Suprapubic skin (tissue), 4 donors: ENCODE measurements around the gene CMBL. TPM values are rescaled to one million over a fixed set of nuclear protein-coding genes. Genes with fewer than 3 reads are reported as not detected.
A peak's percentile ranks its signal among the peaks of the same experiment; 100 is the strongest.

Experiments
- DNase-seq, 2 donors: peaks; one replicate each; pipeline ENCODE4 v3.0.0-alpha.2; 2019; ENCODE audit warnings: low spot score in 2 of 2
- H3K27ac ChIP-seq: fragments of 200-600 bp; sonication (generic); one replicate; pipeline ENCODE4 v1.5.1; 2019
- H3K27me3 ChIP-seq: fragments of 200-600 bp; sonication (generic); one replicate; pipeline ENCODE4 v1.5.1; 2019
- H3K36me3 ChIP-seq: fragments of 200-600 bp; sonication (generic); one replicate; pipeline ENCODE4 v1.5.1; 2019
- H3K4me1 ChIP-seq: fragments of 200-600 bp; sonication (generic); one replicate; pipeline ENCODE4 v1.5.1; 2019
- H3K4me3 ChIP-seq: fragments of 200-600 bp; sonication (generic); one replicate; pipeline ENCODE4 v1.5.1; 2019; ENCODE audit warnings: mild to moderate bottlenecking
- H3K9me3 ChIP-seq: fragments of 200-600 bp; sonication (generic); one replicate; pipeline ENCODE4 v1.5.1; 2019
- CTCF ChIP-seq, 2 donors: fragments of 200-600 bp in 1 of 2; fragments of 450-650 bp in 1 of 2; sonication (generic) in 1 of 2; IDR thresholded peaks; one replicate each; pipeline ENCODE4 v1.5.1; 2016 to 2019; ENCODE audit warnings: antibody characterized with exemption in 2 of 2, mild to moderate bottlenecking in 1 of 2, moderate library complexity in 1 of 2
- EP300 ChIP-seq: sonication (generic); formaldehyde crosslinking; IDR thresholded peaks from one replicate; pipeline ENCODE4 v1.6.1; 2017; ENCODE audit warnings: antibody characterized with exemption
- POLR2A ChIP-seq, 2 donors: fragments of 450-650 bp; IDR thresholded peaks; one replicate each; pipeline ENCODE4 v1.6.1; 2017; ENCODE audit warnings: antibody characterized with exemption in 2 of 2, mild to moderate bottlenecking in 2 of 2, moderate library complexity in 2 of 2
- POLR2AphosphoS5 ChIP-seq, 3 donors: sonication (generic); formaldehyde crosslinking; IDR thresholded peaks; one replicate each; pipeline ENCODE4 v1.6.1; 2017; ENCODE audit warnings: antibody characterized with exemption in 3 of 3
- WGBS: methylation state at CpG from one replicate; pipeline ENCODE4 v1.1.5; 2018; 5-methylcytosine and 5-hydroxymethylcytosine counted together
- total RNA-seq, 4 donors: library from RNA; depleted of rRNA; stranded (reverse); fragments of >200 nt; gene quantifications; one replicate each; pipeline ENCODE4 v1.1.0, GENCODE V29; 2016

CMBL gene
- total RNA-seq, 4 donors from 2014 or later, result 0.93 to 4.8 (median 2.7) TPM

DNA sequence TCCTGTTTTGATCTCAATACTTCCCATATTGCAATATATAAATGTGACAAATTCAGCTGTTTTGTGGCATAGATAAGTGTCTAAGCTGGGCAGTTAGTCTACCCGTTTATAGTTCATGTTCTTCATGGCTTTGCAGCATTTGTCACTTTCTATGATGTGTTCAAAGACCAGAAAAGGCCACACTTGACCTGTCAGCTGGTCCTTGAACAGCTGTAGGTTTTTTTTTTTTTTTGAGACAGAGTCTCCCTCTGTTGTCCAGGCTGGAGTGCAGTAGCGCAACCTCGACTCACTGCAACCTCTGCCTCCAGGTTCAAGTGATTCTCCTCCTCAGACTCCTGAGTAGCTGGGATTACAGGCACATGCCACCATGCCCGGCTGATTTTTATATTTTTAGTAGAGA lies 28.4 kb downstream of the CMBL start:
- no peak for TF ChIP-seq POLR2A (IDR thresholded peaks at IDR 0.05)
- no peak for TF ChIP-seq EP300
- no peak for TF ChIP-seq POLR2AphosphoS5 (IDR thresholded peaks at IDR 0.05)
- no peak for TF ChIP-seq CTCF (IDR thresholded peaks at IDR 0.05)
- Histone ChIP-seq H3K27ac (no peak overlapping the region), H3K36me3 (no peaks in the 10 kb centered on the region), H3K4me1 (no peaks in the 10 kb centered on the region), H3K4me3 (no peak overlapping the region), H3K9me3 (no peaks in the 10 kb centered on the region), H3K27me3 (no peaks in the 10 kb centered on the region)
- no peak for DNase-seq
- WGBS, result 87% methylated on average over 4 of the region's 4 CpGs

GRCh38 chr5:10278658-10279279 lies 28.9 kb downstream of the CMBL start:
- no peak for TF ChIP-seq EP300
- TF ChIP-seq CTCF (IDR thresholded peaks at IDR 0.05), result no peak
- 95% methylated on average over 12 of the region's 12 CpGs for WGBS
- peak in 1 of 2 donors; percentile 68 for DNase-seq

GRCh38 chr5:10277773-10278630 lies 29.7 kb downstream of the CMBL start:
- H3K27ac ChIP-seq, result no peak overlapping the region
- H3K9me3 ChIP-seq, result no peaks in the 10 kb centered on the region
- TF ChIP-seq POLR2A (IDR thresholded peaks at IDR 0.05), result no peak
- no peak for TF ChIP-seq CTCF (IDR thresholded peaks at IDR 0.05)
- TF ChIP-seq POLR2AphosphoS5 (IDR thresholded peaks at IDR 0.05), result no peak
- no peak for TF ChIP-seq EP300
- H3K36me3 ChIP-seq, result no peaks in the 10 kb centered on the region
- H3K27me3 ChIP-seq, result no peaks in the 10 kb centered on the region
- H3K4me1 ChIP-seq, result no peaks in the 10 kb centered on the region
- no peak overlapping the region for H3K4me3 ChIP-seq
- WGBS, result 90% methylated on average over 12 of the region's 13 CpGs
- DNase-seq, result peak in 1 of 2 donors; percentile 65

More at GRCh38 chr5:10278658-10279279, 28.9 kb downstream of the CMBL start:
- no peaks in the 10 kb centered on the region for H3K36me3 ChIP-seq
- no peak overlapping the region for H3K27ac ChIP-seq
- H3K27me3 ChIP-seq, result no peaks in the 10 kb centered on the region
- no peaks in the 10 kb centered on the region for H3K9me3 ChIP-seq
- no peaks in the 10 kb centered on the region for H3K4me1 ChIP-seq
- H3K4me3 ChIP-seq, result no peak overlapping the region

- Histone ChIP-seq H3K36me3 (no peaks in the 10 kb centered on the region), H3K27me3 (no peaks in the 10 kb centered on the region), H3K9me3 (no peaks in the 10 kb centered on the region), H3K27ac (no peak overlapping the region), H3K4me3 (no peak overlapping the region), H3K4me1 (no peaks in the 10 kb centered on the region)
- no peak for TF ChIP-seq EP300
- no peak for TF ChIP-seq POLR2AphosphoS5 (IDR thresholded peaks at IDR 0.05)
- no peak for TF ChIP-seq CTCF (IDR thresholded peaks at IDR 0.05)
- no peak for TF ChIP-seq POLR2A (IDR thresholded peaks at IDR 0.05)
- 92% methylated on average over 7 of the region's 7 CpGs for WGBS
- DNase-seq, result peak in 1 of 2 donors; percentile 16
These were observed 31.0 kb downstream of the CMBL start for GRCh38 chr5:10276691-10277090.

DNA sequence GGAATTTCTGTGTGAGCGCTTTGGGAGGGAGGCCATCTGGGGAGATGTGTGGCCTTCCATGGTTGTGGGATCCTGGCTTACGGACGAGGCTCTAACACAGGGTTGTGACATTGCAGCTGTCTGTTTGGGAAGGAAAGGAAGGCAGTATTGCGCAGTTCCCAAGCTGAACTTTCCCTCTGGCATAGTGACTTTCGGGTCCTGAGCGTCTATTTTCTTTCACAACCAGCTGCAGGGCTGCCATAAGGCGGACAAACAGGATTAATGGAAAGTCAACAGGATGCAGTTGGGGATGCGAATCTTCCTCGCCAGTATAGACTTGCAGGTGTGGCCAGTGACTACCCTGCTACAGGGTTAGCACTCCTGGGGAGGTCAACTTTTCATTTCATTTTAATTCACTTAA lies 31.7 kb downstream of the CMBL start:
- WGBS, result 79% methylated on average over 9 of the region's 9 CpGs
- DNase-seq, result peak in 1 of 2 donors; percentile 21
- no peak overlapping the region for H3K4me3 ChIP-seq
- H3K9me3 ChIP-seq, result no peaks in the 10 kb centered on the region
- no peak overlapping the region for H3K27ac ChIP-seq
- no peaks in the 10 kb centered on the region for H3K36me3 ChIP-seq
- H3K4me1 ChIP-seq, result no peaks in the 10 kb centered on the region
- H3K27me3 ChIP-seq, result no peaks in the 10 kb centered on the region
- TF ChIP-seq CTCF (IDR thresholded peaks at IDR 0.05), result no peak
- TF ChIP-seq EP300, result no peak
- TF ChIP-seq POLR2A (IDR thresholded peaks at IDR 0.05), result no peak
